Activated CD8-positive, alpha-beta memory T cell treated with anti-CD3 and anti-CD28 coated beads for 24 hours (primary cell): ENCODE measurements around the gene C9orf50.

ENCODE experiments used
- DNase-seq: peaks from one replicate; pipeline ENCODE4 v3.0.0-alpha.2; 2020

C9orf50 gene

DNA sequence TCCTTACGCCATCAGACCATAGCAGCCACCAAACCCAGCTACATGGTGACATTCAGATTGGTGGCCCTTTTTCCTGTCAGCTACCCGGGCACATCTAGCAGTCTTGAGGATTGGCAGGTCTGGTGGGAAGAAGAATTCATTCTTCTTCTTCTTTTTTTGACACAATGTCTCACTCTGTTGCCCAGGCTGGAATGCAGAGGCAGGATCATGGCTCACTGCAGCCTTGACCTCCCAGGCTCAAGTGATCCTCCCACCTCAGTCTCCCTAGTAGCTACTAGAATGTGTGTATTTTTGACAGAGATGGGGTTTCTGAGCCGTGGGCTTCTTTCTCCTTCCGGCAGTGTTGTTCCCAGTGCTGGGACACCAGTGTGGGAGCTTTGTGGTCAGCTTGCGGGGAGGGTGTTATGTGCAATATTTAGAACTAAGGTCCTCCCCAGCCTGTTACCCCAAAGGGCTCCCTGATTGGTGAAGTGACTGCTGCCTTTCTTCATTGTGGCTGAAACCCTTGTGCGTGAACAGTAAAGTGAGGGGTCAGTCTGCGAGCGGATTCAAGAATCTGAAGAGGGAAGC, 8.4 kb upstream of the C9orf50 start:
- DNase-seq: no peak

DNA sequence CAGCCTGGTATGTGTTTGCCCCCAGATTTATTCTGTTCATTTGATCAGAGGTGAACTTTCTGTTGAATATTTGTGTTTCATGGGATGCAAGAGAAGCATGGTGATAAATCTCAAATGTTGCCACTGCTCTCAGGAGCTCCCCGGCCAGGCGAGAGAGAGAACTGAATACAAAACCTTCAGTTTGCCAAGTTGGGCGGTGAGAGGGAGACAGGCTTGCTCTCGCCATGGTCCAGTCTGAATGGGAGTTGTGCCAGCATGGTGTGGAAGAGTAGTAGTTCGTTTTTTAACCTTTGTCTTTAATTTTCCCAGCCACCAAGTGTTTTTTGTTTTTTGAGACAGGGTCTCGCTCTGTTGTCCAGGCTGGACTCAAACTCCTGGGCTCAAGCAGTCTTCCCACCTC, 7.8 kb upstream of the C9orf50 start:
- DNase-seq: no peak

DNA sequence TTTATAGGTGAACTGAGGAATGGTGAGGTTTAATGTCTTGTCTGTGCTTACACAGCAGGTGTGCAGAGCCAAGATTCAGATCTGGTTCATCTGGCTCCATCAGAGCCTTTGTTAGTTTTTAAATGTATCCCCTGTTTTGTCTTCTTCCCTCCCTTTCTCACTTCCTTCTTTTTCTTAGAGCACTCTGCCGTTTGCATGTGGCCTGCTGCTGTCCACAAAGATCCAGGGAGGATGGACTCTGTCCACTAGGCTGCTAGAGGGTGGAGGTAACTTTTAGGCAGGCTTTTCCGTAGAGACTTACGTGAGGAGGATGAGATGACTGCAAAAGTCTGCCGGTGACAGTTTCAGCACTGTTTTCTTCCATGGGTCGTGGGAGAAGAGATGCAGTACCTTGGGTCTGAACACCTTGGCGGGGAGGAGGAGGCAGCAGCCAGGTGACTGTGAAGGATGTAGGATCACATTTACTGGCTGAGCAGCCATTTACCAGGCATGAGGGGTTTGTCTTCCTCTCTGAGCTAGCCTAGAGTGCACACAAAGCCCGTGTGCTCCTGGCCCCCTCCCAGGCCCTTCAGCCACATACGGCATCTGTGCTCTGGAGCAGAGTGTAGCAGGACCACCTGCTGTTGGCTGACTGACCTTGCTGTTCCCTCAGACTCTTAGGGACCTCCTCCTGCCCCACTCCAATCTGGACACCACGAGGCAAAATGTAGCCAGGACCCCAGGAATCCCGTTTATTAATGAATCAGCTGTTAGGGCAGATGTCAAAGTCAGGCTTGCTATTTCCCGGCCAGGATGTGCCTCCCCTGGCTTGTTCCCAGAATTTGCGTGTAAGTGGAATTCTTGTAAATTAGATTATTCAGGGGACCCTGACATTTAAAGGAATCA, 6.9 kb upstream of the C9orf50 start:
- DNase-seq: no peak

DNA sequence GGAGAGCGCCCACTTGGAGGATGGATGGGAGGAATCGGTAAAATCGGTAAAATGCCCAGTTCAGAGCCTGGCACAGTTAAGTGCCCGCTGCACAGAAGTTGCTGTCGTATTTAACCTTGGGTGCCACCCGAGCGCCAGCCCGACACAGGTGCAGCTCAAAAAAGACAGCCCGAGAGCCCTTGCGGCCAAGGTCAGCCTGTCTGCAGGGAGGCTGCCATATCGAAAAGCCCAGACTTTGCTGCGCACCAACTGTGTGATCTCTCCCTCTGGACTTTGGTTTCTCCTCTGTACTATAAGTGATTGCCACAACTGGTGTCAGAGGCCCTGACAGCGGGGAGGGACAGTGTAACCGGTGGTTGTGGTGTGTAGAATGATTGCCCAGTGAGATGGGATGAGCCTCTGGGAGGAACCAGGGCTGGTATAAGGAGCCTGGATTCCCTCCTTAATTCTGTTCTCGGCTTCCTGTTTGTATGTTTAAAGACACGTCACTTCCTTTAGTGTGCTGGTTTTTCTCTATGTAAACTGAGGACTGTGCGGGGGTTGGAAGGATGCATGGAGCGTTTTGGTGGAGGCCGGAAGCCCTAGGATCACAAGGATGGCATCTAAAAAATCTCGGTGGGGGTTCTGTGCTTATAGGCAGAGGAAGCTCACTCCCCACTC, 5.9 kb upstream of the C9orf50 start:
- peak; percentile 75 for DNase-seq

DNA sequence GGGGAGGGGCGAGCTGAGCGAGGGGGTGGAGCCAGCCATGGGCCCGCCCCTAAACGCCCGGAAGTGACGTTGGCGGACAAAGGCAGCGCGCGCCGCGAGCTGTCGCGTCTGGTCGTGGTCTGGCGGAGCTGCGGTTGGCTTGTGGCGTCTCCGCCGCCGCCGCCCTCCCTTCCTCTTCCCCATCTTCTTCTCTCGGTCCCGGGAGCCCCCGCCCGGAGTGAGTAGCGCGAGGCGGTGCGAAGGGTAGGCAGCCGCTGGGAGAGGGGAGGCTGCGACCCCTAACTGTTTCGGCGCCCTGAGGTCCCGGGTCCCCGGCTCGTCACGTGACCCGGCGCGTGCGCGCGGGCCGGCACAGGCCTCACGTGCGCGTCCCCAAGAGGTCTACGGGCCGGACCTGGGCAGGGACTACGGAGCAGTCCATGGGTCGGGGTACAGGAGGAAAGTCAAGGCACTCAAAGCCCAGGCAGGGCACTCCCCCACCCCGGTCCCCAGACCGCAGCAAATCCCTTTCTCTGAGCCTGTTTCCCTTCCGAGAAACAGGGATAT, 5.3 kb upstream of the C9orf50 start, which contains the start of gene NTMT1:
TSS of gene NTMT1 (plus strand) at position 85 of the 546 bp plus-strand sequence. CDS start 6,541 bp downstream, outside the sequence.
- peak; percentile 98 for DNase-seq

DNA sequence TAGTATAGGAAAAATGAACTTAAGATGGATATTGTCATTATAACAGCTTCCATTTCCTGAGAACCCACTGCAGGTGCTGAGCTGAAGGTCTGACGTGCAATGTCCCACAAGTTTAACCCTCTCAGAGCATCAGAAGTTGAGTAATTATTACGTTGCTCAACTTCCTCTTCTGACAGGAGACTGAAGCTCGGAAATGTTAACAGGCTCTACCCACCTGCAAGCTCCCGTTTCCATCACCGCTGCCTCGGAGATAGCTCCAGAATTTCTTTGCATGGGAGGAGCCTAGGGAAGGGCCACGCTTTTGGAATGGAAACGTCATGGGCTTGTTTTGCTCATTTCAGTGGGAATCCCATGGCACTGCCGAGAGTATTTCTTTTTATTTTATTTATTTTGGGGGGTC, 4.0 kb upstream of the C9orf50 start:
- DNase-seq: no peak

DNA sequence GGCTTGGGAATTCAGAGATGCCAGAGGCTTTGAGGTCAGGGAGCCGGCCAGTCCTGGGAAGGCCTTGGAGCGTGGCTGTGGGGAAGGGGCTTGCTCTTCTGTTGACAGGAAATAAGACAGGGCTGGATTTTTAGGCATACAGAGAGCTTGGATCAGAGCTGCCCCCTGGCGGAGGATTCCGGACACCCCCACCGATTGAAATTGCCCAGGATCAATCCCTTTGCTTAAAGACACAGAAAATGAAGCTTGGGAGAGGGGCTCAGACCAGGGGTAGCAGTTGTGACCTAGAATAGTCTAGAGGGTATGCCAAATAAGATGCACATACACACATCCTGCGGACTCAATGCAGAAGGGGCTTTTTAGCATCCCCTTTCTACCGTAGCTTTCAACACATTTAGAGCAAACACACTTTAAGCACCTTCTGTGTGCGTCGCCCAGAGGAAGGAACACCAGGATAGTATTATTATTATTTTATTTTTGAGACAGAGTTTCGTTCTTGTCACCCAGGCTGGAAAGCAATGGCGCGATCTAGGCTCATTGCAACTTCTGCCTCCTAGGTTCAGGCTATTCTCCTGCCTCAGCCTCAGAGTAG, 3.4 kb upstream of the C9orf50 start:
- DNase-seq: peak; percentile 91

DNA sequence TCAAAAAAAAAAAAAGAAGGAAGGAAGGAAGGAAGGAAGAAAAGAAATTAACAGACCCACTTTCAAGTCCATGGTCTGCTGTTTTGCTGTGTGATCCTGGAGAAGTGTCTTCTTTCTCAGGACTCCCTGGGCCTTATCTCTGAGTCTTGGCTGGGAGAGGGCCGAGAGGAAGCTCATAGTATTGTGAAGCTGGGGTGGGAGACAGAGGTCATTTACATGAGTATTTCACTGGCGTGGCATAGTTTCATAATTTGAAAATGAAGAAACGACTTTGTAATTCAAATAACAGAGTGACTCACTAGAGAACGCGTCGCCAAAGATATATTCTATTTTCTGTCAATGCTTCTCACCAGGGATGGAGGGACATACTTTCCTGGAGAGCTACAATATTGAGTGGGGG, 2.4 kb upstream of the C9orf50 start:
- no peak for DNase-seq

DNA sequence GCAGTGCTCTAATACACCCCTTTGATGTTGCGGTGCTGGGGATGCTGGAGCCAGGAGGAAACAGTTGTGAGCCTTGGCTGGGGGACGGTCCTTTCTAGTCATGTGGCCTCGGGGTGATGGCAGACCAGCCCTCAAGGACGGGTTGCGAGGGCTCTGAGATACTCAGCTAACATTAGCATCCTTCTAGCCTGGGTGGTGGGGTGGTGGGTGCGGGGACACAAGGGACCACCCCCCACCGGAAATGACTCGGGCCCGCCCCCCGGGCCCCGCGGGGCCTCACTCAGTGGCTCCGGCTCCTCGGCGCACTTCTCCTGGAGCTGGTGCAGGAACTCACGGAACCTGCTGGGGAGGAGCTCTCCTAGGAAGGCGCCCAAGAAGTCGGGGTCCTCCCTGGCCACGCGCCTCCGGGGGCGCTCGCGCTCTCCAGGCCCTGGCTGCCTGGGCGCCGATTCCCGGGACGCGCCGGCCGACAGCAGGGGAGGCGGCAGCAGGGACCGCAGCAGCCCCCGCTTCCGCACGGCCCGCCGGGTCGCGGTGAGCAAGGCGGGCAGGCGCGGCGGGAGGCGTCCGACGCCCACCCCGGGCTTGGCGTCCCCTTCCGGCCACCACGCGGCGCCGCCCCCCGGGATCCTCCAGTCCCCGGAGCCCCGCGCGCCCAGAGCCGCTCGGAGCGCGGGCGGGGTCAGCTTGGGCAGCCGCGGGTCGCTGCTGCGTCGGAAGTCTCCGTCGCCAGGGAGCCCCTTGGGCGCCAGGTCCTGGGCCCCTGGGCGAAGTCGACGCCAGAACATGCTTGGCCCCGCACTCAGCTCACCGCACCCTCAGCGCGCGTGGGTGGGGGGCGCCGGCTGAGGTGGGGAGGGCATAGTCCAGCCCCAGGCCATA, 873 bp downstream of the C9orf50 start:
- no peak for DNase-seq

DNA sequence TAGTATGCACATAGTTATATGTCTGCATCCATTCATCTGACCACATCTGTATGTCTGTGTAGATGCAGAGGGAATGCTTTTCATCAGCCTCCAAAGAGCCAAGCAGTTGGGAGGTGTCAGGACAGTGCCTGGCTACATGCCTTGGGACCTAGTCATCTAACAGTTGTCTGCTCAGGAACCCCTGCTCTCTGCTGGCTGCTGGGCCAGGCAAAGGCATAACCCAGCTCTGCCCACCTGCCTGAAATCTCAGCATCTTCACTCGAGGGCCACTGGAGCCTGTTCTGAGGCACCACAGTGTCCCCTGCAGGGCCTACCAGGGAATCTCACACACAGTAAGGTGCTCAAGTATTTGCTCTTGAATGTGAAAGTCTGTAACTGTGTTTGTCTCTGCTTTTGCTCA, 3.7 kb downstream of the C9orf50 start:
- DNase-seq: no peak

DNA sequence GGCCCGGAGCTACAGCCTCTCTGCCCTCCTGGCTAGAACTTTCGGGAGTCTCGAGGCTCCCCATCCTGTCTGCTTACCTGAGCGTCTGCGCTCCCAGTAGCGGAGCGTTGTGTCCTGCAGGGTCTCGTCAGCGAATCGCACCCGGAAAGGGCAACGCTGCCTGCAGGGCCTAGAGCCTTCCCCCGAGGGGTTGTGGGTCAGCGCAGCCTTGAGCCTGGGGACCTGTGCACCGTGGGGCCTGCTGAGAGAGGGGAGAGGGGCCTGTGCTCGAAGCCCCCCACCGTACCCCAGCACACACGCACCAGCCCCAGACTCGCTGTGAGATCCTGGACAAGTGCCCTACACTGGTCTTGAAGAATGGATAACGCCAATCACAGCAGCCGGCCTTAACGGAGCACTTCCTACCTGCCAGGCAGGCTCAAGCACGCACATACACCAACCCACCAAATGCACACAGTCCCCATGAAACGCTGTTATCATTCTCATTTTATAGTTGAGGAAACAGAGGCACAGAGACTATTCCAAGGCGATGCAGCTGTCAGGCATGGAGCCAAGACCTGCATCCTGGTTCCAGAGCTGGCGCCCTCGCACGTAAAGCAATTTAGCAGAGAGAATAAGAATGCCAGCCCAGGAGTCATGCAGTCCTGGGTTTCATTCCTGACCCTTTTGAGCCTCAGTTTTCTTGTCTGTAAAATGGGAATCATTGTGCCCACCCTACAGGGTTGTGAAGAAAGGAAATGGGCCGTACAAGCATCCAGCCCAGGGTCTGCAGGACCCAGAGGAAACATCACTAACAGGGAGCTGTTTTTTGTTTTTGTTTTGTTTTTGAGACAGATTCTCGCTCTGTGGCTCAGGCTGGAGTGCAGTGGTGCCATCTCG, 5.3 kb downstream of the C9orf50 start:
- no peak for DNase-seq

DNA sequence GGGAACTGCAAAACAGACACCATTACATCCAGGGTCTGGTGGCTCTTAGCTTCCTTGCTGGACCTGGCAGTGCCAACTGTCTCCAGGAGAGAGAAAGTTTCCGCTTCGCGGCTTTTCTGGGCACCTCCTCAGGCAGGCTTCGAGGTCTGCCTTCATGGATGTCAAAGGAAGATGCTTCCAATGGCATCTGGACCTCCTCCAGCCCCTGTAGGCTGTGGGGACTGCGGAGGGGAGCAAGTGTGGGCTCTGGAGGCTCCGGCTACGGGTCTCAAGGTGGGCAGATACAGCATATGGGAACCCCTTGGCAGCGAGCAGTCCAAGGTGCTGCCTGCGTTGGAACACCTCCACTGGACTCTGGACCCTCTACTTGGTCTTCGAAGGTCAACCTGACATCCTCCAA, 6.0 kb downstream of the C9orf50 start:
- no peak for DNase-seq

DNA sequence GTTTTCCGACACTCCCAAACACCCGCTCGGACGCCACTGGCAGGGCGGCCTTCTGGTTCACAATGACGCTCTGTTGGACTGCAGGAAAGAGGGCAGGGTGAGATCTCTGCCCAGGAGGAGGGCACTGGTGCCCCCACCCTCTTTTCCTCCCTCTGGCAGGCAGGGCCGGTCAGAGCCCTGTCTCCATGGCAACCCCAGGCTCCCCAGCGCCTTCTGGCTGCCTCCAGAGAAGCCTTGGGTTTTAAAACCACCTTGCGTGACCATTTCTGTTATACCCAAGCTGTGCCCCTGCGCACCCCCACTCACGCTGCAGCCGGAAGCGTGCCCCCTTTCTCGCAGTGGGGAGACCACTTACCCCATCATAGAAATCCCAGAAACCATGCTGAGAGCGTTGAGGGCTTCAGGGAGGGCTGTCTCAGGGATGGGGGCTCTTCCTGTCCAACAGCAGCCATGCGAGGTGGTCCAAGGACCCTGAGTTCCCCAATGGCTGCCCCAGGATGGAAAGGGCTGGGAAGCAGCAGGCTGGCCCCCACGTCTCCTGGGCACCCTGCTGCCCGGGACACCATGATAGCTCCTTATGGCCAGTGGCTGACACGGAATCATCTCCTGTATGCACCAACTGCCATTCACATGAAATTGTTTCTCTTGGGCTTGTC, 7.3 kb downstream of the C9orf50 start:
- DNase-seq: no peak

DNA sequence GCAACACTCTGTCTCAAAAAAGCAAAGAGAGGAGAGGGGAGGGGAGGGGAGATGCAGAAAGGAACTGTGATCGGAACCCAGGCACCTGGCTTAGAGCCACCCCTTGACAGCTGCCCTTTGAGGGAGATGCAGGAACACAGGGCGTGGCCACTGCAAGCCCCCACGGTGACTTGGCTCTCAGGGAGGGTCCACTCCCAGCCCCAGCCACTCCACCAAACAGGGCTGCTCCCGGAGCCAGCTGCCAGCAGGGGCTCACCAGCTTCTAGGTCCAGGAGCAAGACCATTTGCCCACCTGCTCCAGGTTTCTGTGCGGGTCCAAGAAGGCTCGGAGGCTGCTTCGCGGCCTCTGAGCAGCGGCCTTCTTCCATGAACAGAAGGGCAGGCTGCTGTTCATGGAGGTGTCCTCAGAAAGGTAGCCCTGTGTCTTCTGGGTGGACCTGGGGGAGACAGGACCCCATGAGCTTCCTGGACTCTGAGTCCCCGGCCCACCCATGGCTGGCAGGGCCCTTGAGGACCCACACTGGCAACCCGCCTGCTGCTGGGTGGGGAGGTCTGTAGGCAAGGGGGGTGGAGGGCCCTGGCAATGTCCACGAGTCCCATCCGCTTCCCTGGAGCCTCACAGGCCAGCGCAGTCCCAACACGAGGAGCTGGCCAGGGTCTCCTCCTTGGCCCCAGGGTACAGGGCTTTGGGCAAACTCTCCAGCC, 7.9 kb downstream of the C9orf50 start:
- no peak for DNase-seq

DNA sequence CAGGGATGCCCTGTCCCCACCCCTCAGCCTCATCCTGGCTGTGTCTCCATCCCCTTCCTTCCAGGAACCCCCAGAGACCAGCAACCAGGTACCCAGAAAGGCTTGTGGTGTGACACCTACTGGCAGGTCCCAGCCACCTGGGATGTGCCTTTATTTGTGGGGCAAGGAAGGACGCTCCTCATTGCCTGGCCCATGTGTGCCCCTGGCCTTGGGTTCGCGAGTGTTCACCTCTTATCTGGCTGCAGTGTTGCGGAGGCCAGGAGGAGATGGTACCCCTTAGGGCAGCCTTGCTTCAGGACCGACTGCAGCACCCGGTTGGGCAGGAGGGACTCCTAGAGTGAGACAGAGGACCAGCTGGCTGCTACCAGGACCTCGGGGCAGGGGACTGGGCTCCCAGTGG, 8.8 kb downstream of the C9orf50 start:
- DNase-seq: no peak

DNA sequence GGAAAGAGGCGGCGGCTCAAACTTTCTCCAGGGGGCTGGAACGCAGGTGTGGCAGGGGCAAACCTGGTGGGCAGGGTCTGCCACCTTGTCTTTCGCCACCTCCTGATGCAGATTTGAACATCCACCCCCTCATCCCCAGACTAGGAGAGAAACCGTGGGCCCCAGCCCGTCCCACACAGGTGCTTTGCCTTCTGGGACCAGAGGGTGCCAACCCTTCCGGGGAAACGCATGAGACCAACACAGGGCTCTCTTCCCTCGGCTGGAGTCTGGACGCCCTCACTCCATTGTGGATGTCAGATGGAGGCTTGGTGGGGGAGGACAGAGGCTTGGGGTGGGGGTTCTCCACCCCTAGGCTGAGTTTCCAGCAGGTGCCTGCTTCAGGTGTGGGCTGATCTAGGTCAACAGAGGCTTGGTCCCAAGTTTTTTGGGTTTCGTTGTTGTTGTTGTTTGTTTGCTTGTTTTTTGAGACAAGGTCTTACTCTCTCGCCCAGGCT, 9.5 kb downstream of the C9orf50 start:
- no peak for DNase-seq

DNA sequence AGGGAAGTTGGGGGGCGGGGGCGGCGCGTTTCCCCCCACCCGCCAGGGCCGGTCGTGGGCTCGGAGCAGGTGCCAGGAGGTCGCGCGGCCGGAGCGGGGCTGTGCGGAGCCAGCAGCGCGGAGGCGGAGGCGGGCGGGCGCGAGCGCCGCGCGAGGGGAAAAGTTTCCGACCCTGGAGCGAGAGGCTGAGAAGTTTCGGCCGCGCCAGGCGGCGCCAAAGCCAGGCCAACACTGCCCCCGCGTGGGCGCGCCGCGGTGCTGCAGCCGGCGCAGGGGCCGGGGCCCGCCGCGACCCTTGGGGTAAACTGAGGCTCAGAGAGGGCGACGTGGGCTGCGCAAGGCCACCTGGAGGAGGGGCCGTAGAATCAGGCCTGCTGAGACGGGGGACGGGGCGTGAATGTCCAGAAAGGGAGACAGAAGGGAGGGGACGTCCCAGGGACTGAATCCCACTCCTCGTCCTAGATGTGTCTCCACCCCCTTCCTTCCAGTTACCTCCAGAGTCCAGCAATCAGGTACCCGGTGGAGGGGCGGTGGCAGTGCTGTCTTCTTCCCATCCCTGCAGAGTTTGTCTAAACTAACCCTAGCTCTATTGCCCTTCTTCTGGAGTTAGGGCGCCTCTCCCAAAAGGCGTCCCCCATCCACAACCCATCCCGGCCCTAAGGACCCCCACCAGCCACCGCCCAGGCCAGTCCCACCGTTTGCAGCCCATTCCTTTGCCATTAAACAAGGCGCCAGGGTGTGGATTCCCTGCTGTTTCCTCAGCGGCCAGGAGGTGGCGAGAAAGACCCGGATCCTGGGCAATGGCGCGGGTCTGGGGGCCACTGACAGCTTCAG, 10.2 kb downstream of the C9orf50 start:
- DNase-seq: peak; percentile 89

DNA sequence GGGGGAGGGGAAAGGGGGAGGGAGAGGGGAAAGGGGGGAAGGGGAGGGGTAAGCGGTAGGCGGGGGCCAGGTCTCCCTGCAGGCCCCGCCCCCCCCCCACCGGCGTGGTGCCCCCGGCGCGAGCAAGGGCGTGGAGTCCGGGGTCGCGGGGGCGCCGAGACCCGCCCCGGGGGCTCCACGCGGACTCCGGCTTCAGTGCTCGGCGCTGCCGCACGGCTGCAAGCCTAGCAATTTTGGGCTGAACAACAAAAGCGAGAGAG, 10.8 kb downstream of the C9orf50 start:
- no peak for DNase-seq
